GM18499 (cell line): ENCODE results near the gene TPGS1.

Experiments used
- ATAC-seq: cut with Tn5 transposase; IDR thresholded peaks from one replicate; pipeline ENCODE4 v1.9.1; 2021; ENCODE audit warnings: moderate number of reproducible peaks; ENCODE audit not compliant: insufficient read depth, unreplicated experiment

TPGS1 gene

DNA sequence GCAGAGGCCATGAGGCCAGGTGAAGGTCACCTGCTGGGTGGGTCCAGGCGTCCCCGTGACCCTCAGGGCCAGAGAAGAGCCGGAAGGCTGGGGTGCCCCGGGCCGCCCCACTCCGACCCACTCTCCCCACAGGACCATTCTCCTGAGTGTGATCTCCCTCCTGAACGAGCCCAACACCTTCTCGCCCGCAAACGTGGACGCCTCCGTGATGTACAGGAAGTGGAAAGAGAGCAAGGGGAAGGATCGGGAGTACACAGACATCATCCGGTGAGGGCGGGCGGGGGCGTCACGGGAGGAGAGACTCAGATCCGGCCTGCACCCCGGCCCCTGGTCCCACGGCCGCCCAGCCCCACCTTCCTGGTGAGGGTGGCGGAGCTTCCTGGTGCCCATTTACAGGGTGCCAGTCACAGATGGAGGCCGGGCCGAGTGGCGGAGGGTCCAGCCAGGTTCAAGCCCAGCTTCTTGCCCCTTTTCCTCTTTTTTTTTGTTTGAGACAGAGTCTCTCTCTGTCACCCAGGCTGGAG, 29.6 kb downstream of the TPGS1 start:
- ATAC-seq: no peak

- no peak for ATAC-seq
Observed at GRCh38 chr19:538641-539428, 31.5 kb downstream of the TPGS1 start.

DNA sequence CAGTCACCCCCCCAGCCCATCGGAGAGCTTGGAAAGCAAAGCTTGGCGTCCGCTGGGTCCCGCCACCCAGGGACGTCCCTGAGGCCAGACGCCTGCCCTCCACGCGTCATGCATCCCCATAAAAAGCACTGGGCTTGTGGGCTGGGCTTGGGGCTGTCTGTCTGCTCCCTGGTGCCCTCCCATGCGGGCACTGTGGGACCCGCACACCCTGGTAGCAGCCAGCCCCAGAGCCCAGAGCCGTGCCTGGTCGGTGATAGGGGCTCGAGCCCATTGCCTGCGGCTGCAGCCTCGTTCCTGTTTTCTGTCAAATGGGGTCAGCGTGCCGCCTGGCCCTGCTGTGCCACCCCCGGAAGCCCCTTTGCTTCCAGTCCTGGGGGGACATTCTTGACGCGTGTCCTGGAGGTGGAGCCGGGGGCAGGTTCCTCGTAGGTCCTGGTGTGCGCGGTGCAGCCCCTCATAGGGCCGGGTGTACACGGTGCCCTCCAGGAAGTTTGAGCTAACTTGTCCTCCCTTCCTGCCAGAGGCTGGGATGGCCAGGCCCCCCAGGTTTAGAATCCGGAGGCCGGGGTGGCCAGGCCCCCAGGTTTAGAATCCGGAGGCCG, 32.2 kb downstream of the TPGS1 start:
- no peak for ATAC-seq

DNA sequence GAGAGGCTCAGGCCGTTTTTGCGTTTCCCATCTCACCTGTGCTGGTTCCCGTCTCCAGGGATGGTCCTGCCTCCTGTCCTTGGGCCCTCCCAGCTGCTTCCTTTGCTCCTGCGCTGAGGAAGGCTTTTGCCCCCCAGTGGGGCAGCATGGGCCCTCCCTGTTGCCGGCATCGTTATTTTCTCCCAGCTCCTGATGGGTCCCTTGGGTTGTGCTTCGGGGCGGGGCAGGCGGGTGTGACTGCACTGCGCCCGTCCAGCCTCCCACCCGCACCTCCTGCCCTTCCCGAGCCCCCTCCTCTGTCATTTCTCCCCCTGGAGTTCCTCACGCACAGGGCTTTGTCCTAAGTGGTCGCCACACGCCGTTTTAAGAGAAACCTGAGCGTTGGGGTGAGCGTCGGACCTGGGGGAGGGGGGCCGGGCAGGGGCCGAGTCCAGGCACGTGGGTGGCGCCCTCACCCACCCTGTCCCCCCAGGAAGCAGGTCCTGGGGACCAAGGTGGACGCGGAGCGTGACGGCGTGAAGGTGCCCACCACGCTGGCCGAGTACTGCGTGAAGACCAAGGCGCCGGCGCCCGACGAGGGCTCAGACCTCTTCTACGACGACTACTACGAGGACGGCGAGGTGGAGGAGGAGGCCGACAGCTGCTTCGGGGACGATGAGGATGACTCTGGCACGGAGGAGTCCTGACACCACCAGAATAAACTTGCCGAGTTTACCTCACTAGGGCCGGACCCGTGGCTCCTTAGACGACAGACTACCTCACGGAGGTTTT, 33.8 kb downstream of the TPGS1 start:
- ATAC-seq: no peak

DNA sequence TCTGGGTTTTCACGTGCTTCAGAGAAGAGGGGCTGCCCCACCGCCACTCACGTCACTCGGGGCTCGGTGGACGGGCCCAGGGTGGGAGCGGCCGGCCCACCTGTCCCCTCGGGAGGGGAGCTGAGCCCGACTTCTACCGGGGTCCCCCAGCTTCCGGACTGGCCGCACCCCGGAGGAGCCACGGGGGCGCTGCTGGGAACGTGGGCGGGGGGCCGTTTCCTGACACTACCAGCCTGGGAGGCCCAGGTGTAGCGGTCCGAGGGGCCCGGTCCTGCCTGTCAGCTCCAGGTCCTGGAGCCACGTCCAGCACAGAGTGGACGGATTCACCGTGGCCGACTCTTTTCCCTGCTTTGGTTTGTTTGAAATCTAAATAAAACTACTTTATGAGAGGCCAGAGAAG, 34.4 kb downstream of the TPGS1 start:
- no peak for ATAC-seq

DNA sequence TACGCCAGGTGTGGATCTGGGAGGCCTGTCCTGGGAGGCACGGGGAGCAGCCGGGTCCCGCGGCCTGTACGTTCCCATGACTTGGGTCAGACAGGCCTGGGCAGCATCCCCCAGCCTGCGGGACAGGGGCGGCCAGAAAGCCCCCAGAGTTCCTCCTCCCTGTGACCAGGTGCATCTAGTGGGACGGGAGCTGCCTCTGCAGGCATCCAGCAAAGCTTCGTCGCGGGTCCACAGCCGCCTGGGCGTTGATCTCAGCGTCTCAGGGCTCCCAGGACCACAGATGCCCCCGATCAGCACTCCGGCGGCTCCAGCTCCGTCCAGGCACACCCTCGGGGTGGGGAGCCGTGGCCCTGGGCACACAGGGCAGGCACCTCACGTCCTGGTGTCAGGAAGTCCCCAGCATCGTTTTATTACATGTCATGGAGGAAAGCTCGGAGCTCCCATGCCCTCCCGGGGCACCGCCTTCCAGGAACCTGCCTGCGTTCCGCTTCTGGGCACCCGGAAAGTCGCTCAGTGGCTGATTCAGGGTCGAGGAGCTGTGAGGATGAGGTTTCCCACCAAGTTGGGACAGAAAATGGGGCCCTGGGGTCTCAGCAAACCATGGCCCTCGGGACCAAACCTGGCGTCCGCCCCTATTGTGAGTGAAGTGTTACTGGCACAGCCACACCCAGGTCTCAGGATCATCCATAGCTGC, 35.0 kb downstream of the TPGS1 start:
- no peak for ATAC-seq

DNA sequence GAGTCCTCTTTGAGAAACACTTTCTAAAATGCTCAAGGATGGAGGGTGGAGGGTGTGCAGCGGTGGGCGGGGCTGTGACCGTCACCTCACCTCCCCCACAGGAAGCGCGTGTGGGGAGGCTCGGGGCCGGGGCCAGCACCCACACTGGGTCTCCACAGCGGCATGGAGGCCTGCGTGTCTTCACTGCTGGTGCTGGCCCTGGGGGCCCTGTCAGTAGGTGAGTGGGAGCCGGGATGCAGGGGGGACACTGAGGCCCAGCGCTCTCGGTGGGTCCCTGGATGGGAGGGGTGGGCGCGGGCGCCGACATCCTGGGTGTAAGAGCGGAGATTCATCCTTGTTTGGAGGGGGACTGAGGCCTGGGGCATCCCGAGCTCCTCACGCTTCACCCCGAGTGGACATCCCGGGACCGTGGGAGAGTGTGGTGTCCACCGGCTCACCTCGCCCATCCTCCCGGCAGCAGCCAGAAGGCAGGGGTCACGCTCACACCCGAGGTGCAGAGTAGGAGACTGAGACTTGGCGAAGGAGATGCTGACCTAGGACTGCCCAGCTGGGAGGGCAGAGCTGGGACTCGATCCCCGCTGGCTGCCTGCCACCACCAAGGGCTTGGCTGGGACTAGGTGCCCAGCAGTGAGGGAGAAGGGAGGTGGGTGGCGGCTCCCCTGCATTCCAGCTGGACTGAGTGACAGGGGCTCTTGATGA, 36.8 kb downstream of the TPGS1 start, which contains the start of gene GZMM:
Gene GZMM, plus strand, starts transcription at position 144 of the 699 bp plus-strand sequence. Its CDS starts 19 bp downstream, at position 163.
- ATAC-seq: no peak

DNA sequence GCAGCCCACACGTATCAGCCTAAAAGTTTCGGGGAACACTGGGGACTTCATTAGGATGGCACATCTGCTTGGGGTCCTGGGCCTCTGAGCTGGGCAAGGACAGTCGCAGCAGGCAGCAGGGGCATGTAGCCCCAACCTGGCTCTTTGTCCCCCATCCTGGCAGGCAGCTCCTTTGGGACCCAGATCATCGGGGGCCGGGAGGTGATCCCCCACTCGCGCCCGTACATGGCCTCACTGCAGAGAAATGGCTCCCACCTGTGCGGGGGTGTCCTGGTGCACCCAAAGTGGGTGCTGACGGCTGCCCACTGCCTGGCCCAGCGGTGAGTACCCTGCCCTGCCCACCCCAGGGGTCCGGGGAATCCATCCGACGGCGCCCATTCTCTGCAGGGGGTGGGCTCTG, 39.8 kb downstream of the TPGS1 start:
- no peak for ATAC-seq

- ATAC-seq: no peak
Observed at GRCh38 chr19:547836-548720, 40.8 kb downstream of the TPGS1 start.

DNA sequence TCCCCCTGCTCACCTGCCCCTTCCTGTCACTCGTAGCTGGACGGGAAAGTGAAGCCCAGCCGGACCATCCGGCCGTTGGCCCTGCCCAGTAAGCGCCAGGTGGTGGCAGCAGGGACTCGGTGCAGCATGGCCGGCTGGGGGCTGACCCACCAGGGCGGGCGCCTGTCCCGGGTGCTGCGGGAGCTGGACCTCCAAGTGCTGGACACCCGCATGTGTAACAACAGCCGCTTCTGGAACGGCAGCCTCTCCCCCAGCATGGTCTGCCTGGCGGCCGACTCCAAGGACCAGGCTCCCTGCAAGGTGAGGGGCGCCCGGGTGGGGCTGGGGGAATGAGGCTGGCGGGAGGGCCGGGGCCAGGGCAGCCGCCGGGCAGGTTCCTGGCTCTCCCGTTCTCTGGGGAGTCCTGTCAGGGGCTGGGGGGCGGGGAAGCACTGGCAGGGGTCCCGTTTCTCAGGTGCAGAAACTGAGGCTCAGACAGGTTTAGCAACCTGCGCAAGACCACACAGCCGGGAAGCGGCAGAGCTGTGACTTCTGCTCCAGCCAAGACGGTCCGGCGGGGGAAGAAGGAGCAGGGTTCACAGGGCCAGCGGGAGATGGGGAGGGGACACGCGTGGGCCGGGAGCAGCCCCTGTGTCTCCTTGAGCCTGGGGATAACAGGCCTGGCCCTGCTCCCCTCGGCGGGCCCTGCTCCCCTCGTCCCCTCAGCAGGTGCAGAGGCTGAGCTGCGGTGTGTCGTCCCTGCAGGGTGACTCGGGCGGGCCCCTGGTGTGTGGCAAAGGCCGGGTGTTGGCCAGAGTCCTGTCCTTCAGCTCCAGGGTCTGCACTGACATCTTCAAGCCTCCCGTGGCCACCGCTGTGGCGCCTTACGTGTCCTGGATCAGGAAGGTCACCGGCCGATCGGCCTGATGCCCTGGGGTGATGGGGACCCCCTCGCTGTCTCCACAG, 41.9 kb downstream of the TPGS1 start:
- no peak for ATAC-seq

GRCh38 chr19:554817-555216, 47.5 kb downstream of the TPGS1 start:
- no peak for ATAC-seq

DNA sequence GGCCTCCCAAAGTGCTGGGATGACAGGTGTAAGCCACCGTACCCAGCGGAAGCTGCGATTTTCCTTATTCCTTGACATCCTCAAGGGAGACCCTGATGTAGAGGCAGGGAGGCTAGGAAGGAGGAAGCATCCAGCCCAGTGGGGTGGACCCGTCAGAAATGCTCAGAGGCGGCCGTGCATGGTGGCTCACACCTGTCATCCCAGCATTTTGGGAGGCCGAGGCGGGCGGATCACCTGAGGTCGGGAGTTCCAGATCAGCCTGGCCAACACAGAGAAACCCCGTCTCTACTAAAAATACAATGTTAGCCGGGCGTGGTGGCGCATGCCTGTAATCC, 48.1 kb downstream of the TPGS1 start:
- ATAC-seq: no peak

- ATAC-seq: no peak
Observed at GRCh38 chr19:556611-557382, 49.5 kb downstream of the TPGS1 start.

GRCh38 chr19:558770-559439, 51.6 kb downstream of the TPGS1 start:
- ATAC-seq: no peak

DNA sequence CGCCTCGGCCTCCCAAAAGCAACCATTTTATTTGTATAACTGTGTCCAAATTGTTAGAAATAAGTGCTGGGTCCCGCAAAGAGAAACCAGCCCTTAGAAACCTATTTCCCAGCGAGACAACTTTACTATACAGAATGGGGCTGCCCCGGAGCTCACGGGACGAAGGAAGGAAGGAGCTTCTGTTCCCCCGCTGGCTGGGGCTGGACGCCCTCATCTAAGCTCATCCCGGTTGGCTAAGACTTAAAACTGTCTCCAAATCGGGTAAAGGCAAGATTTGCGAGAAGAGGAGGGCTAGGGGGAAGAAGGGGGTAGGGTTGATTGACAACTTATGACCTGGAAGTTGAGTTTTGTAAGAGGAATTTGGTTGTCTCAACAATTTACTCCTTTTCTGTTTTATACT, 52.8 kb downstream of the TPGS1 start:
- ATAC-seq: no peak

- ATAC-seq: no peak
Observed at GRCh38 chr19:566403-566802, 59.1 kb downstream of the TPGS1 start.

GRCh38 chr19:566844-567243, 59.5 kb downstream of the TPGS1 start:
- no peak for ATAC-seq
